RWPE1 (cell line): ENCODE measurements around the gene ADGRB3.

Experiments used
- CTCF ChIA-PET: fragments of 350-600 bp; sonication (Branson Sonifier 250); formaldehyde crosslinking; extraction: SDS; loops from one replicate; lab custom pipeline; 2021; lab: Yijun Ruan, JAX
- POLR2A ChIA-PET: fragments of 400-600 bp; formaldehyde crosslinking; extraction: SDS; loops from one replicate; lab custom pipeline; 2020; ENCODE audit warnings: antibody characterized with exemption; ENCODE audit not compliant: low non-redundant PET; lab: Yijun Ruan, JAX
- DNase-seq: peaks from one replicate; pipeline ENCODE4 v3.0.0; 2012; ENCODE audit warnings: low spot score
- H3K27ac ChIP-seq: fragments of 450-650 bp; 2 replicates; pipeline ENCODE4 v1.5.1; 2017
- CTCF ChIP-seq: fragments of 450-650 bp; conservative IDR thresholded peaks from 2 replicates; pipeline ENCODE4 v1.5.1; 2017; ENCODE audit warnings: low read depth, mild to moderate bottlenecking

Gene ADGRB3

DNA sequence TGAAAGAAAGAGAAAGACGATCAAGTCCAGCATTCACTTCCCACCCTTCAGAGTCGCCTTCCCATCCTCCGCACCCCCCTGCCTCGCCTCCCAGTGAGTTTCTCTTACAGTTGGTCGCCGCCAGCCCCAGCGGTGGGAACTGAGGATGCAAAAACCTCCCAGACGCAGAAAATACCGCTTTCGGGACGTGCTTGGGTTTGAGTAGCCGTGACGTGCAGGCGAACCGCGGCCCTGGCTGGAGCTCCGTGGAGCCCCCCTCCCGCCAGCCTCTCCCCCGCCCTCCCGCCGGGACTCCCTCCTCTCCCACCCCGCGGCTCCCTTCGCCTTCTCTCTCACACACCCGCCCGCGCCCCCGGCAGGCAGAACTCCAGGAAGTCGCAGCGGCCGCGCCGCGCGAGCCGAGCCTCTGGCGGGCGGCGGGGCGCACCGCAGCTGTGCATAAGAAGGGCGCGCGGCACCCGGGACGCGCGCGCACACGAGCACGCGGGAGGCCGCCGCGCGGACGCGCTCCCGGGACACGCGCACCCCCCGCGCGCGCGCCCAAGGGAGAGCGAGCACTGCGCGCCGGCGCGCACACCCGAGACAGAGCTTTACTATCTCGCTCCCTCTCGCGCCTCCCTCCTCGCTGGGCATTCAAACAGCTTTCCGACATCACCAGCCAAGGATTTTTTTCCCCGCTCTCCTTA is at the start of gene ADGRB3:
ADGRB3 (plus strand) TSS at position 557 of the 686 bp plus-strand sequence. CDS start 3,394 bp downstream, outside the sequence.
- POLR2A ChIA-PET, result no interaction called here
- no peak within 1 kb of the TSS for H3K27ac ChIP-seq
- no peak for TF ChIP-seq CTCF
- DNase-seq, result peak; percentile 55
- CTCF ChIA-PET, result interaction anchor here (0.5 to 1.8 kb wide), 3 partner anchors 291 to 1586 kb away, joined by 5 read pairs; no protein-coding TSS in a partner anchor

DNA sequence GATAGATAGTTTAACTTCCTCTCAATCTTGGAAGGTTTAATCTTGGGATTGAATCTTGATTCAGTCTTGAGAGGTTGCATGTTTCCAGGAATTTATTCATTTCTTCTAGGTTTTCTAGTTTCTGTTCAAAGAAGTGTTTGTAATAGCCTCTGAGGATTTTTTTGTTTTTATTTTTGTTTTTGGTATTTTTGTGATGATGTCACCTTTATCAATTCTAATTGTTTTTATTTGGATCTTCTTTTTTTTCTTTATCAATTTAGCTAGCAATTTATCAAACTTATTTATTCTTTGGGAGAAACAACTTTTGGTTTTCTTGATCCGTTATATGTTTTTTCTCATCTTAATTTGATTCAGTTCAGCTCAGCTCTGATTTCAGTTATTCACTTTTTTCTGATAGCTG is 41.5 kb upstream of the ADGRB3 start:
- H3K27ac ChIP-seq, result no peak overlapping the region
- DNase-seq, result no peak
- TF ChIP-seq CTCF, result no peak
- CTCF ChIA-PET, result no interaction called here
- POLR2A ChIA-PET, result no interaction called here

GRCh38 chr6:68597642-68598041 is 37.4 kb upstream of the ADGRB3 start:
- no peak for TF ChIP-seq CTCF
- DNase-seq, result no peak
- POLR2A ChIA-PET, result no interaction called here
- CTCF ChIA-PET, result interaction anchor here (0.6 kb wide), 1 partner anchor 182 kb away, joined by 4 read pairs; no protein-coding TSS in a partner anchor
- H3K27ac ChIP-seq, result no peak overlapping the region

DNA sequence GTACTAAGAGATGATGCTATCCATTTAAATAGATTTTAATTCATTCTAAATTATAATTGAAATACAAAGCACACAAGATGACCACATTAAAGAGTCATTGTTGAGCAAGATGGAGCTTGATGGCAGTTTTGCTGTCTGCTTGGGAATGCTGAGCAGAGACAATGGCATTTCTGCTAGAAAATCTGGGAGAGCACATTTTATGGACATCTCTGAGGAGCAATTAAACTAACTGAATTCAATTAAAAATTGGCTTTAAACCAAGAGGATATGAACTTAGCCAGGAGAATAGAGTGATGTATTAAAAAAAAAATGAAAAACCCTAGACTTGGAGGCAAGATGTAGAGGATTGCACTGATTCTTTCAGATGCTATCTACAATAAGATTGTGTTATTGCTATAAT is 19.1 kb upstream of the ADGRB3 start:
- DNase-seq, result no peak
- no peak for TF ChIP-seq CTCF
- CTCF ChIA-PET, result no interaction called here
- H3K27ac ChIP-seq, result no peak overlapping the region
- POLR2A ChIA-PET, result no interaction called here

- POLR2A ChIA-PET, result no interaction called here
- H3K27ac ChIP-seq, result no peak overlapping the region
- no peak for DNase-seq
- no peak for TF ChIP-seq CTCF
- CTCF ChIA-PET, result no interaction called here
Measured at GRCh38 chr6:68625998-68626397, 9.1 kb upstream of the ADGRB3 start.

DNA sequence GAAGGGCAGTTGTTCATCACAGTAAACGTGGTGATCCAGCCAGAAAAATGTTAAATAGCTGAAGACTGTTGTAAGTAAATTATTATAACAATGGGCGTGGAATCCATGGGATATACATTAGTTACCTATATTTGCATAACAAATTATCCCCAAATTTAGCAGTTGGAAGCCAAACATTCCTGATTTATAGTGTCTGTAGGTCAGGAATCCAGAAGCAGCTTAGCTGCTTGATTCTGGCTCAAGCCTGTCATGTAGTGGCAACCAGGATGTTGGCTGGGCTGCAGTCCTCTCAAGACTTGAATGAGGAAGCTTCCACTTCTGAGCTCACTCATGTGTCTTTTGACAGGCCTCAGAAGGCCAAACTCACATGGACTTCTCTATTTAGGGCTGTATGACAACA is 6.9 kb upstream of the ADGRB3 start:
- no peak for TF ChIP-seq CTCF
- no peak overlapping the region for H3K27ac ChIP-seq
- no peak for DNase-seq
- ChIA-PET CTCF (no interaction called here), POLR2A (no interaction called here)
